Liver (tissue), 9 donors: Measurements from ENCODE around the gene IFNA7. TPM values are rescaled to one million over a fixed set of nuclear protein-coding genes. Genes with fewer than 3 reads are reported as not detected.
"Not testable (repeated sequence)": the region's sequence is repeated elsewhere in the genome, so short reads cannot be mapped to it uniquely, and the experiment has no call there.

ENCODE experiments used
- DNase-seq: peaks from one replicate; pipeline ENCODE4 v3.0.0-alpha.2; 2017; ENCODE audit warnings: low spot score
- H3K27ac ChIP-seq, 2 donors: one replicate each; pipeline ENCODE4 v1.7.0; 2013; ENCODE audit warnings: inconsistent platforms in 2 of 2, low read length in 2 of 2, control low read depth in 1 of 2, low read depth in 1 of 2, mild to moderate bottlenecking in 1 of 2
- H3K27me3 ChIP-seq, 4 donors: one replicate each; pipeline versions ENCODE4 v1.6.1 to v1.7.0; 2013; ENCODE audit warnings: low read length in 3 of 4, inconsistent platforms in 1 of 4, mild to moderate bottlenecking in 1 of 4, moderate library complexity in 1 of 4; ENCODE audit not compliant: control insufficient read depth in 4 of 4, insufficient read depth in 4 of 4
- H3K36me3 ChIP-seq, 4 donors: one replicate each; pipeline versions ENCODE4 v1.6.1 to v1.7.0; 2013; ENCODE audit warnings: low read length in 3 of 4, mild to moderate bottlenecking in 3 of 4, low read depth in 1 of 4, moderate library complexity in 1 of 4; ENCODE audit not compliant: control insufficient read depth in 4 of 4, insufficient read depth in 3 of 4
- H3K4me1 ChIP-seq, 4 donors: one replicate each; pipeline versions ENCODE4 v1.6.1 to v1.7.0; 2013; ENCODE audit warnings: low read length in 3 of 4, mild to moderate bottlenecking in 3 of 4, moderate library complexity in 1 of 4; ENCODE audit not compliant: control insufficient read depth in 4 of 4, insufficient read depth in 4 of 4
- H3K4me3 ChIP-seq, 3 donors: one replicate each; pipeline versions ENCODE4 v1.6.1 to v1.7.0; 2013; ENCODE audit warnings: low read length in 3 of 3, control low read depth in 1 of 3, low read depth in 1 of 3, mild to moderate bottlenecking in 1 of 3
- H3K9ac ChIP-seq, 2 donors: one replicate each; pipeline ENCODE4 v1.7.0; 2013; ENCODE audit warnings: low read length in 2 of 2, mild to moderate bottlenecking in 2 of 2, moderate library complexity in 2 of 2, control low read depth in 1 of 2, low read depth in 1 of 2
- H3K9me3 ChIP-seq, 4 donors: one replicate each; pipeline versions ENCODE4 v1.6.1 to v1.7.0; 2013; ENCODE audit warnings: low read length in 3 of 4; ENCODE audit not compliant: control insufficient read depth in 4 of 4
- FOXA1 ChIP-seq: IDR thresholded peaks from 2 replicates; pipeline ENCODE4 v1.6.1; 2016; ENCODE audit warnings: antibody characterized with exemption
- GABPA ChIP-seq, 2 donors: IDR thresholded peaks in 1 of 2; conservative IDR thresholded peaks in 1 of 2; 2 replicates each; pipeline ENCODE4 v1.6.1; 2016; ENCODE audit warnings: antibody characterized with exemption in 2 of 2, mild to moderate bottlenecking in 1 of 2, moderate library complexity in 1 of 2
- HNF4A ChIP-seq, 2 donors: conservative IDR thresholded peaks; 2 replicates each; pipeline ENCODE4 v1.6.1; 2016; ENCODE audit warnings: antibody characterized with exemption in 2 of 2, mild to moderate bottlenecking in 2 of 2
- HNF4G ChIP-seq: IDR thresholded peaks from 2 replicates; pipeline ENCODE4 v1.6.1; 2016; ENCODE audit warnings: antibody characterized with exemption
- JUND ChIP-seq, 2 donors: IDR thresholded peaks; 2 replicates each; pipeline ENCODE4 v1.6.1; 2016; ENCODE audit warnings: antibody characterized with exemption in 2 of 2
- NR2F2 ChIP-seq: IDR thresholded peaks from 2 replicates; pipeline ENCODE4 v1.6.1; 2016; ENCODE audit warnings: antibody characterized with exemption
- RAD21 ChIP-seq, 2 donors: IDR thresholded peaks; 2 replicates each; pipeline ENCODE4 v1.6.1; 2016; ENCODE audit warnings: antibody characterized with exemption in 2 of 2, mild to moderate bottlenecking in 2 of 2
- TAF1 ChIP-seq: conservative IDR thresholded peaks from 2 replicates; pipeline ENCODE4 v1.6.1; 2016; ENCODE audit warnings: antibody characterized with exemption, mild to moderate bottlenecking
- WGBS: extraction: QIAGEN DNeasy Blood & Tissue Kit; methylation state at CpG from one replicate; pipeline ENCODE4 v1.1.7; 2013; 5-methylcytosine and 5-hydroxymethylcytosine counted together
- polyA plus RNA-seq, 2 donors: library from polyadenylated mRNA; stranded (reverse) in 1 of 2; unstranded in 1 of 2; fragments of 200-250 nt in 1 of 2; fragments of >200 nt in 1 of 2; fragmentation: Nextera tagmentation in 1 of 2; extraction: Ambion mirVana in 1 of 2; gene quantifications; one replicate each; pipeline versions ENCODE4 v1.2.1 to v1.2.3, GENCODE V29; 2013 to 2015
- total RNA-seq, 2 donors: library from RNA; depleted of rRNA; stranded (reverse); fragments of >200 nt; gene quantifications; one replicate each; pipeline ENCODE4 v1.2.3, GENCODE V29; 2014
- TF ChIP-seq, protein P1 (sequence below): IDR thresholded peaks from 2 replicates; pipeline ENCODE4 v1.6.1; 2016; ENCODE audit warnings: antibody characterized with exemption
- TF ChIP-seq, protein P2 (sequence below): fragments of 150-350 bp; IDR thresholded peaks from 2 replicates; pipeline ENCODE4 v1.5.1; 2017; ENCODE audit warnings: improper control_type of control experiment, low read depth, low read length; ENCODE audit not compliant: missing input control
- donor health status: healthy.
- donor health status: healthy.
- donor health status: healthy.
- donor health status: healthy.
- donor health status: healthy.

Gene IFNA7
- total and polyA plus RNA-seq, 4 donors: not detected

DNA sequence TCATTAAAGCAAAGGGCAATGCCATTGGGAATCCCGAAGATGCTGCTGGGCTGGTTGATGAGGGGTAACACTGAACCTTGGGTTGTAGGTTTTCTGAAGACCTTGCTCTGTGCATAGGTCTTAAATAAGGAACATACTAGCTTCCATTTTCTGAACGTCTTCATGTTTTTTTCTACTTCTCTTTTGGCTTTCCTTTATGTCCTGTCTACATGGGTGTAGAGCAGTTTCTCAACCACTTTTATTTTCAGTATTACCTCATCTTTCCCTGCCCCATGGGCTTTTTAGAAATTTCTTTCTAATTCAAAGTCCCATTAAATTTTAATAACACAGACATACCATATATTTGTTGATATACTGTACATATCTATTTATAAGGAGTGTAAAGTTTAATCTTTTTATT, 37.9 kb upstream of the IFNA7 start, which contains the start of gene IFNA14:
Gene IFNA14 (minus strand): TSS at position 95 of the 400 bp plus-strand sequence. CDS start 70 bp downstream, at position 25.
- Histone ChIP-seq H3K9me3 (no peaks in the 10 kb centered on the region), H3K4me3 (no peak within 1 kb of the TSS), H3K27me3 (no peaks in the 10 kb centered on the region), H3K9ac (no peak within 1 kb of the TSS), H3K27ac (no peak within 1 kb of the TSS), H3K4me1 (no peaks in the 10 kb centered on the region), H3K36me3 (no peaks in the 10 kb centered on the region)
- TF ChIP-seq, protein P1, sequence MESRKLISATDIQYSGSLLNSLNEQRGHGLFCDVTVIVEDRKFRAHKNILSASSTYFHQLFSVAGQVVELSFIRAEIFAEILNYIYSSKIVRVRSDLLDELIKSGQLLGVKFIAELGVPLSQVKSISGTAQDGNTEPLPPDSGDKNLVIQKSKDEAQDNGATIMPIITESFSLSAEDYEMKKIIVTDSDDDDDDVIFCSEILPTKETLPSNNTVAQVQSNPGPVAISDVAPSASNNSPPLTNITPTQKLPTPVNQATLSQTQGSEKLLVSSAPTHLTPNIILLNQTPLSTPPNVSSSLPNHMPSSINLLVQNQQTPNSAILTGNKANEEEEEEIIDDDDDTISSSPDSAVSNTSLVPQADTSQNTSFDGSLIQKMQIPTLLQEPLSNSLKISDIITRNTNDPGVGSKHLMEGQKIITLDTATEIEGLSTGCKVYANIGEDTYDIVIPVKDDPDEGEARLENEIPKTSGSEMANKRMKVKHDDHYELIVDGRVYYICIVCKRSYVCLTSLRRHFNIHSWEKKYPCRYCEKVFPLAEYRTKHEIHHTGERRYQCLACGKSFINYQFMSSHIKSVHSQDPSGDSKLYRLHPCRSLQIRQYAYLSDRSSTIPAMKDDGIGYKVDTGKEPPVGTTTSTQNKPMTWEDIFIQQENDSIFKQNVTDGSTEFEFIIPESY: no peak
- no peak for TF ChIP-seq FOXA1
- TF ChIP-seq TAF1: no peak
- TF ChIP-seq GABPA (IDR thresholded peaks at IDR 0.05 in 1 of 2, conservative IDR thresholded peaks at IDR 0.05 in 1 of 2): no peak
- no peak for TF ChIP-seq NR2F2
- TF ChIP-seq, protein P2, sequence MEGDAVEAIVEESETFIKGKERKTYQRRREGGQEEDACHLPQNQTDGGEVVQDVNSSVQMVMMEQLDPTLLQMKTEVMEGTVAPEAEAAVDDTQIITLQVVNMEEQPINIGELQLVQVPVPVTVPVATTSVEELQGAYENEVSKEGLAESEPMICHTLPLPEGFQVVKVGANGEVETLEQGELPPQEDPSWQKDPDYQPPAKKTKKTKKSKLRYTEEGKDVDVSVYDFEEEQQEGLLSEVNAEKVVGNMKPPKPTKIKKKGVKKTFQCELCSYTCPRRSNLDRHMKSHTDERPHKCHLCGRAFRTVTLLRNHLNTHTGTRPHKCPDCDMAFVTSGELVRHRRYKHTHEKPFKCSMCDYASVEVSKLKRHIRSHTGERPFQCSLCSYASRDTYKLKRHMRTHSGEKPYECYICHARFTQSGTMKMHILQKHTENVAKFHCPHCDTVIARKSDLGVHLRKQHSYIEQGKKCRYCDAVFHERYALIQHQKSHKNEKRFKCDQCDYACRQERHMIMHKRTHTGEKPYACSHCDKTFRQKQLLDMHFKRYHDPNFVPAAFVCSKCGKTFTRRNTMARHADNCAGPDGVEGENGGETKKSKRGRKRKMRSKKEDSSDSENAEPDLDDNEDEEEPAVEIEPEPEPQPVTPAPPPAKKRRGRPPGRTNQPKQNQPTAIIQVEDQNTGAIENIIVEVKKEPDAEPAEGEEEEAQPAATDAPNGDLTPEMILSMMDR: no peak
- no peak for TF ChIP-seq JUND (IDR thresholded peaks at IDR 0.05)
- no peak for TF ChIP-seq HNF4A (conservative IDR thresholded peaks at IDR 0.05)
- TF ChIP-seq HNF4G: no peak
- WGBS: 68% methylated on average over 2 of the region's 2 CpGs
- no peak for DNase-seq

DNA sequence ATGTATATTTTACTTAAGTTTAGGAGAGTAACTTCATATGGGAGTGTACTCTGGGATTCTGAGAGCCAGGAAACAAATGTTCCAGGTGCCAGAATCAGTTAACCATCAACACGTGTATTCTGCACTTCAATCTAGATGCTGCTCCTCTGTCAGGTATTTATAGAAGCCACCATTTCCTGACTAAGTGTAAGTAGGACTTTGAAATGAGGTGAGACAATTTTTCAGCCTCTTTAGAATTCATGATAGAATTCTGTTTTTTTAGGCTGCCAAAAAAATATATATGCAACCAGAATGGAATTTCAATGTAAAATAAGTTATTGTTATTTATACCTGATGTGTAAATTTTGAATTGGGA, 34.3 kb upstream of the IFNA7 start:
- H3K27me3 ChIP-seq: not testable (repeated sequence)
- 19% methylated on average over 1 of the region's 1 CpG for WGBS

DNA sequence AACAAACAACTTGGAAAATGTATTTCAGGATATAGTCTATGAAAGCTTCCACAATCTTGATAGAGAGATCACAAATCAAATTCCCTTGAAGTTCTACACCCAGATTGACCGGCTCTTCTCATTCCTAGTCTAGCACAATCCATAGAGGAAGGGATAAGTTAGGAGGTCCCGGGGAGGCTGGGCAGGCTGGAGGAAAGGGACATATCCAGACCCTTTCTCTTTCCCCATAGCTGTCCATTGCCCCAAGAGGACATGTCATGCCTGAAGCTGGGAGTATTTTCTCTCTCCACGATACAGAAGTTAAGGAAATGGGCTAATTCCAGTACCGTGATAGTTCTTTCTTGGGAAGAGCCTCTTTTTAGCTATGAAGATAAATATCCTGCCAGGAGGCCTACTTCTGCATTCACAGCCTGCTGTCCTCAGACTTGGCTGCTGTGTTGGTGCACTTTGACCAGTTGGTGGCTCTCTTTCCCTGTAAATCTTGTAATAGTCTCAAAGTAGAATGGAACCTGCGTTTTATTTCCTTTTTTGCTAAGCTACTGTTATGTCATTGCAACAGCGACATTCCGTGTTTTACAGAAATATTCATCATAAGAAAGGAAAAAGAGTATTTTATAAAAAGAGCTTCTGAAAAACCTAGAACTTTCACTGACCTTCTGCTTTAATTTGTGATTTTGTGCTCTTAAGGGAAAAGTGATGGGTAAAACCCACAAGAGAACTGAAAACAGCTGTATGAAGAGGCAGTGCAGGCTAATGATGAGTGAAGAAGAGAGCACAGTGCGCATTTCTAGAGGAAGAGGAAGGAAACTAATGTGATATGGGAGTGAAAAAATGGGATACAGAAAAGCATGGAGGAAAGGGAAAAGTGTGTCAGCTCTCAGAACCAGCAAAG, 33.7 kb upstream of the IFNA7 start:
- H3K4me1 ChIP-seq, H3K27ac ChIP-seq, H3K9me3 ChIP-seq, H3K27me3 ChIP-seq, H3K9ac ChIP-seq, H3K4me3 ChIP-seq, DNase-seq, H3K36me3 ChIP-seq: not testable (repeated sequence)
- TF ChIP-seq HNF4A (conservative IDR thresholded peaks at IDR 0.05) (peak; percentile 17 to 63), RAD21 (IDR thresholded peaks at IDR 0.05) (peak; percentile 71 to 76)
- TF ChIP-seq, protein P2: peak; percentile 44
- 34% methylated on average over 8 of the region's 8 CpGs for WGBS

More for the DNA sequence above, 34.3 kb upstream of the IFNA7 start:
- not testable (repeated sequence) for H3K4me3 ChIP-seq, H3K27ac ChIP-seq, H3K9ac ChIP-seq, DNase-seq, H3K4me1 ChIP-seq, H3K36me3 ChIP-seq, H3K9me3 ChIP-seq
